Bone marrow (tissue), 2 donors: Measurements from ENCODE around the gene ITK.

ENCODE experiments used
- DNase-seq, 2 donors: peaks; one replicate each; lab custom pipeline; 2025; lab: John Stamatoyannopoulos, UW

The ITK gene

DNA sequence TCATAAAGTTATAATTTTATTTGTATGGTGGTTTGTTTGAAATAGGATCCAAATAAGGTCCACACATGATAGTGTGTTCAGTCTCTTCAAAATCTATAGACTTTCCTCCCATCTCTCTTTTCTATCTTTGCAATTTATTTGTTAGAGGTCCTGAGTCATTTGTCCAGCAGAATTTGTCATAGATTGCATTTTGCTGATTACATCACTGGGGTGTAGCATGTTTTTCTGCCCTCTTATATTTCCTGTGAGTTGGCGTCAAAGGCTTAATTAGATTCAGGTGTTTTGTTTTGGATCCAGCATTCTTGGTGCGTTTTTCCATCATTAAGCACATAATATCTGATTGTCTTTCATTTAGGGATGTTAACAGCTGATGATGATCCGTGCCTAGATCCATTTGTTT lies 100.3 kb downstream of the ITK start:
- DNase-seq: no peak

GRCh38 chr5:157282150-157282549 lies 101.5 kb downstream of the ITK start:
- no peak for DNase-seq

DNA sequence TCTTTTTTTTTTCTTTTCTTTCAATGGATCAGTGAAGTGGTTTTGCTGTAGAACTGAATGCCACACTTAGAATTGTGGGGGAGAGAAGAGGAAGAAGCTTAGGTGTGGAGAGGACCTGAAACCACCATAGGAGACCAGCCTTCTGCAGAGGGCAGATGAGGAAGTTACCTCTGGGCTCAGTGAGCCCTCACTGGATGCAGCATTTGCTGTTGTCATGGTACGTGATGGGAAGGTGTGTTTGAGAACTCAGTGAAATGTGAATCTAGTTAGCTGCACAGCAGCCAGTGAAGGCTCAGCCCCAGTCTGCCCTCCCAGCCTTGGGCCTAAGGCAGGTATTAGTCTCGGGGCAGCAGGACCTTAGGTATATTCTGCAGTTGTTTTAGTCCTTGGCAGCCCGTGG lies 102.8 kb downstream of the ITK start:
- no peak for DNase-seq

- no peak for DNase-seq
Measured at GRCh38 chr5:157284458-157285212, 104.0 kb downstream of the ITK start.

GRCh38 chr5:157285310-157286035 lies 104.8 kb downstream of the ITK start:
- DNase-seq: no peak

GRCh38 chr5:157286761-157287211 lies 106.1 kb downstream of the ITK start:
- no peak for DNase-seq

- no peak for DNase-seq
Measured at GRCh38 chr5:157288405-157289163, 107.9 kb downstream of the ITK start.

GRCh38 chr5:157289164-157289819 lies 108.7 kb downstream of the ITK start:
- no peak for DNase-seq

- no peak for DNase-seq
Measured at GRCh38 chr5:157290156-157290980, 109.7 kb downstream of the ITK start.

GRCh38 chr5:157290981-157291711 lies 110.5 kb downstream of the ITK start:
- no peak for DNase-seq

DNA sequence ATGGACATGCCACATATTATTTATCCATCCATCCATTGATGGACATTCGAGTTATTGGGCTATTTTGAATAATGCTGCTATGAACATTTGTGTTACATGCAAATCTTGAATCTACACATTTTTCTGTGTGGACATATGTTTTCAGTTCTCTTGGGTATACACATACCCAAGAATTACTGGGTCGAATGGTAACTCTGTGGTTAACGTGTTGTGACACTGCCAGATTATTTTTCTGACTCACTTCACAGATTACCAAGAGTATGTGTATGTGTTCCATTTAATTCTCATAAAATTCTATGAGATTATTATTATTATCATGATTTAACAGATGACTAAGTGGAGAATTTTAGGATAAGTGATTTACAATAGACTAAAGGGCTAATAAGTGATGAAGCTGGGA lies 112.0 kb downstream of the ITK start:
- no peak for DNase-seq

DNA sequence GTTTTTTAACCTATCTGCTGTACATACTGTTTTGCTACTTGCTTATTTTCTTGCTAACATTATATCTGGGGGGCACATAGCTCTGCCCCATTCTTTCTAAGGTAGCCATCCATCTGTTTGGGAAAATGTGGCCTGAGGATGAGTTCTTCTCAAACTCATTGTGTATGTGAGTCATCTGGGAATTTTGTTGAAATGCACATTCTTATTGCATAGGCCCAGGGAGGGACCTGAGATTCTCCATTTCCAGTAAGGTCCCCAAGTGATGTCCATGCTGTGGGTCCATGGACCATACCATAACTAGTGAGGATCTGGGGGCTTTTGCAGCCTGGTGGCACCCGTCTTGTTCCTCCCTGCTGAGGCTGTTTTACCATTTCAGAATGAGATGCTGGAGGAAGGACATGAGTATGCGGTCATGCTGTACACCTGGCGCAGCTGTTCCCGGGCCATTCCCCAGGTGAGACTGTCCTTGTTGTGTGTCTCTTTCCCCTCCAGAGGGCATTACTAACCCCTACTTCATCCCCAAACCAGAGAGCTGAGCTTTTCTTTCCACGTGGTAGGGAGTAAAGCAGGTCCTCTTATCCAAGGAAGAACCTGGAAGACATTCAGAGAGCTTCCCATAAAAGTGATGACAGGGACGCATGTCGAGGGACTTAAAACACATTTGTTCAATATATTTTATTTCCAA lies 113.9 kb downstream of the ITK start:
- DNase-seq: no peak

DNA sequence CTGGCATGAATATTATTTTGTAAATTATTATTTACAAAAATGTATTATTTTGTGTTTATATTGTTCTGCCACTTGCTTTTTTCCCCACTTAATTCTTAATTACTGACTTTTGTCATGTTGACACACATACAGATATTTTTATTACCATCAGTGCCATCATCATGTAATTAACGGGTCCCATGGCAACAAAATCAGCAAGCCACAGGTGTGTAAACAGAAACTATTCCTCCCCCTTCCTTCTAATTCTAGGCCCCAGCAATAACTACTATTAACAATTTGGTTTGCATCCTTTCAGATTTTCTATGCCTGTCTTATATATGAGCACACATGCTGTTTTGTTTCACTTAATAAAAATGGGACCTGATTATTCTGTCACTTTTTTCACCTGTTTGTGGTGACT lies 114.6 kb downstream of the ITK start:
- no peak for DNase-seq

DNA sequence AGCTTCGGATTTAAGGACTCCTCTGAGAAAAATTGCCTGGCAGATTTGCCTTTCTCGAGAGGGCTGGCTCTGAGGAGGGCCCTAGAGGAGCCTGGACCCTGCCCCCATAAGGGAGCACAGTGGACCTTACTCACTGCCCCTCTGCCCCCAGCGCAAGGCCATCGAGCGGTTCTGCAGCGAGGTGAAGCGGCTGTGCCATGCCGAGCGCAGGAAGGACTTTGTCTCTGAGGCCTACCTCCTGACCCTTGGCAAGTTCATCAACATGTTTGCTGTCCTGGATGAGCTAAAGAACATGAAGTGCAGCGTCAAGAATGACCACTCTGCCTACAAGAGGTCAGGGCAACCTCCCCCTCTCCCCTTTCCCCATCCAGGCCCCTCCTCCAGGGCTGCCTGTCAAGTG lies 119.9 kb downstream of the ITK start:
- DNase-seq: no peak

DNA sequence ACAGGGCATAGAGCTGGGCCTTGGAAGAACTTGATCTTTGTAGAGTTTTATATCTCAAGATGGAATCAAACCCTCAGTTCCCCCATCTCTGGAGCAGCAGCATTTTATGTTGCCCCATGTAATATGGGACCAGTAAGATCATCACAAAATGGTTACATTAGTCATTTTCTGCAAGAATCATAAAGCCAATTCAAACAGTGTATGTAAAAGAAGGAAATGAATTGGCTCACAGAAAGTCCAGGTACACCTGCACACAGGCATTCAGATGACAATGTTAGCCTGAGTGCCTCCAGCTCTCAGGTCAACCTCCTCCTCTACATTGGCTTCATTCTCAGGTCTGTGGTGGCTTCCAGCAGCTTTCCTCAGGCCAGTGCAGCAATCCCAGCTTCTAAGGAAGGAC lies 120.4 kb downstream of the ITK start:
- no peak for DNase-seq

- no peak for DNase-seq
Measured at GRCh38 chr5:157303023-157303422, 122.4 kb downstream of the ITK start.

GRCh38 chr5:157303667-157304327 lies 123.2 kb downstream of the ITK start:
- DNase-seq: no peak
